T47D (cell line): Measurements from ENCODE around the gene STAP2.

Experiments used
- DNase-seq, 2 experiments: peaks; one replicate each; pipeline versions ENCODE4 v3.0.0 to v3.0.0-alpha.2; 2011 to 2012; ENCODE audit warnings: low read depth in 1 of 2, low spot score in 1 of 2
- JUND ChIP-seq: IDR thresholded peaks from 2 replicates; pipeline ENCODE4 v1.6.1; 2012; ENCODE audit warnings: low read depth
- in situ Hi-C: cut with HindIII; loops from 2 replicates; pipeline ENCODE4 v1.10.0; 2016; ENCODE audit warnings: low sequenced_read_pairs, low pct_unique_long_range_greater_than_20kb

Gene STAP2

DNA sequence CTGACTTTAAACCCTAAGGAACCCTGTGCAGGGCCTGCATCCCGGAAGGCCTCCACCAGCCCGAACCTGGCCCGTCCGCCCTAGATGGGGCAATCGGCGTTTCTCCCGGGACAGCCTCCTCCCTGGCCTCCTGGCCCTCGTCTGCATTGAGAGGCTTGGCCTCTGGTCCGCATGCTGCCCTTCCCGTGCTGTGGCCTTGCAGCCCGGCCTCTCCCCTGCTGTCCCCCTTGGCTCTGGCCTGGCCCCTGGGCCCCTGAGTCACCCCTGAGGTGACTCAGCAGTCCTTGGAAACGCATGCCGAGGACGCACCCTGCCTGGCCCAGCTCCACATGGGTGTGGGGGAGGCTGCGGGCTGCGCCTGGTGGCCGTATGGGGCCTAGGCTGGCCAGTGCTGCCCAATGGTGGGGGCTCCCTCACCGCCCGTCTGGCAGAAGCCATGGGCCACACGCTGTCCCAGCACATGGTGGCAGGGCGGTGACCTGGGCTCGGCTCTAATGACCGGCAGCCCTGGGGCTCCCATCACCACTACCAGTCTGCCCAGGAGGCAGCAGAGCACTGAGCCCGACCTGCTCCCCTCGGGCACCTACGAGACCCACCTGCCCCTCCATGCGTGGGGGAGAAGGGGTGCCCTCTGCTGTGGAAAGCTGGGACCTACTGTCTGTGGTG lies 36.0 kb upstream of the STAP2 start:
- no peak for TF ChIP-seq JUND
- no peak for DNase-seq
- in situ Hi-C loops = no loop called here

DNA sequence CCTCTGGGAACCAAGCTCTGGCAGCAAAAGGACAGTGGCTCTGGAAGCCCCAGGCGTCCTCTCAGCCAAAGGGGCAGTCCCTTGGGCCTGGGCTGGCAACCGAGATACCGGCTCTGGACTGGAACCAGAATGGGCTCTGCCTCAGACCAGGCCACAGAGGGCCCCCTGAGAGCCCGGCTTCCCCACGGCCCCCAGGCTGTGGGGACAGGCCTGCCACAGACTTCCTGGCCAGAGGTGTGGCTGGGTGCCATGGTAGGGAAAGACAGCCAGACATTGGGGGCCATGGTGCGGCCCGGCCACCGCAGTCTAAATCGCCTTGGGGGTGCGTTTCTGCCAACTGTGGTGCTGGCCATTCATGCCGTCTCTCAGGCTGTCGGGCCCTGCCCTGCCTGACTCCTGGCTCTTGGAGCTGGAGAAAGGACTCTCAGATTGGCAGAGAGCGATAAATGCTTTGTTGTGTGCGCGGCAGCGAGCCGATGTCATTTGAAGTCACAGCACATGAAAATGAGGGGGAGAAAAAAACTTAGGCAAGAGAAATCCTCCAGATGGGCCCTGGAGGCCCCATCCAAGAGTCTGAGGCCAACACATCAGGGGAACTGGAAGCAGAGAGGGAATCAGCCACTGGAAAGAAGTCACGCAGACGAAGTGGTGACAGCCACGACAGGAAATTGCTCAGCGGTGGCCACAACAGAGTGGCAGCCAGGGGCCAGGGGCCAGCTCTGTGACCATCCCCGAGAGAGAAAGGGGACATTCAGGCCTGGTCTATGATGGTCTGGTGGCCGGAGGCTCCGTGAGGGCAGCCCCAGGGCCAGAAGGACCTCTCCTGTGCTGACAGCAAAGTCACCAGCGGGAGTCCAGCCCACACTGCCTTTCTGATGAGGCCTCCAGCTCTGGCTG lies 35.2 kb upstream of the STAP2 start:
- DNase-seq = no peak
- TF ChIP-seq JUND = no peak
- in situ Hi-C loops = no loop called here

DNA sequence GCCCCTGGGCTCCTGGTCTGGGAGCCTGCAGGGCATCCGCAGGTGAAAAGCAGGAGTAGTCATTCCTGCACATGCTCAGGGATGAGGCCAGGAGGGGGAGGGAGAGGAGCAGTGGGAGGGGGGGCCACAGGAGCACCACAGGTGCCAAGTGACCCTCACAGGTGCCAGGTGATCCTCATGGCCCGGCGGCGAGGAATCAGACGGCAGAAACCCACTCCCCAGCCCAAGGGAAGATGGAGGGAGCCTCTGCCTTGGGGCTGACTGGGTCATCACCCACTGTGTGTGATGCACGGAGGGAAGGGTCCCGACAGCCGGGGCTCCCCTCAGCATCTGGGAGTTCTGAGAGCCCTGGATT lies 34.4 kb upstream of the STAP2 start:
- in situ Hi-C loops = no loop called here
- TF ChIP-seq JUND = no peak
- no peak for DNase-seq

DNA sequence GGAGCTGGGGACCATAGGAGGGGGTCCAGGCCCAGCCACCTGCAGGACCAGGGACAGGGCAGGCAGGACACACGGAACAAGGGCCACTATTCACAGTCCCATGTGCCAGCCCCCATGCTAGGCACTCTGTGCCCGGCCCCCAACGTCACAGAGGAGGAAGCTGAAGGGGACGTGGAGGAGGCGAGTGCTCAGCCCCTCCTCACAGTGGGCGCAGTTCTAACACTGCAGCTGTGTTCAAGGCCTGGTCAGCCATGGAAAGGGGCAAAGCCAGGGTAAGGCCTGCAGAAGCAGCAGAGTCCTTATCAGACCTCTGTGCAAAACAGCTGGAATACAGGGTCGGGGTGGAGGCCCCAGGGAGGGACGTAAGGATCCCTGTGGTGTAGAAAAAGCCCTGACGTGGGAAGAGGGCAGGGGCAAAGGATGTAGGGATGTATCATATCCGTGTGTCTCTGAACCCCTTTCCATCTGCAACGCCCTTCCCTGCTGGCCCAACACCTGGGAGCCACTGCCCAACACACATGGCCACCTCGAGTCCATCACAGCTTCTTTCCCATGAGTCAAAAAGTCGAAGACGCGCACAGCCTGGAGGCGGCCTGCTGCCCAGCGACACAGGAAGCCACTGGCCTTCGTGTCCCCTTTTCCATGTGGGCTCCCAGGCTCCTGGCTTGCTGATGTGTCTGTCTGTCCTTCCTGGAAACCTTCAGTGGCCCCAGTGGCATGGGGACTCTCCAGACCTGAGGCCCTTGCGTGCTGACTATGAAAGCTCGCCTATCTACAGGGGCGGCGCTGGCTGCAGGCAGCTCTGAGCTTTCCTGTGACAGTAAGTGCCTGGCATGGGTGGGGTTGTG lies 33.8 kb upstream of the STAP2 start:
- DNase-seq = no peak
- TF ChIP-seq JUND = no peak
- in situ Hi-C loops = no loop called here

DNA sequence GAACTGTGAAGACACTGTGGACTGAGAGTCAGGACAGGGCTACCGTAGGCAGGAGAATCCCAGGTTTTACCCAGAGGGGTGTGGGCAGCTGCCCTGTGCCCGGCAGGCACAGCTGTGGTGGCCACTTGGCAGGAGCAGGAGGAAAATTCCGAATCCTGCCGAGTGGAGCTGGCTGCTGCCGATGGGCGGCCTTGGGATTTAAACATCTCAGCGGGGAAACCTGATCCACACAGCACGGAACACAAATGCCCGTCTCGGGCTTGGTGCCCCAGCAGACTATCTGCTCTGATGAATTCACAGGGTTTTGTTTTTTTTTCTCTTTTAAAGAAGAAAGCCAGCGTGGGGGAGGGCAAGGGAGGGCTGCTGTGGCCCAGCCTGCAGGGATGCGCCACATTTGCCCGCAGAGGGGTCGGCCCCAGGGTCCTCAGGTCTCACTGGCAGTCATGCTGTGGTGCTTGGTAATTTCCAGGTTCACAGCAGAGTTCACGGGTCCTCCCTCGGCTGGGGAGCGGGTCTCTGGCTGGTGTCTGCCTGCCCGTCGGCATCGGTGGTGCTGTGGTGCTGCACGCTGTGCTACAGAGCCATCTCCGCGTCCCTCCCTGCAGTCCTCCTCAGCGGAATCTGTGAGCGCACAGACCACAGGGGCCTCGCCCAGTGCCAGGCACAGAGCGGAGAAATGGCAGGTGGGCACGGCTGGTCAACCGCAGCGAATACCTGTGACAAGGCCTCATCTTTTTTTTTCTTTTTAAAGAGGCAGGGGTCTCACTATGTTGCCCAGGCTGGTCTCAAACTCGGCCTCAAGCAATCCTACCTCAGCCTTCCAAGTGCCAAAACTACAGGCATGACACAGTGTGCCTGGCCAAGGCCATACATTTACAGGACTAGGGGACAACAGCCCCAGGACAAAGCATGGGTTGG lies 32.9 kb upstream of the STAP2 start:
- in situ Hi-C loops = no loop called here
- TF ChIP-seq JUND = no peak
- no peak for DNase-seq

DNA sequence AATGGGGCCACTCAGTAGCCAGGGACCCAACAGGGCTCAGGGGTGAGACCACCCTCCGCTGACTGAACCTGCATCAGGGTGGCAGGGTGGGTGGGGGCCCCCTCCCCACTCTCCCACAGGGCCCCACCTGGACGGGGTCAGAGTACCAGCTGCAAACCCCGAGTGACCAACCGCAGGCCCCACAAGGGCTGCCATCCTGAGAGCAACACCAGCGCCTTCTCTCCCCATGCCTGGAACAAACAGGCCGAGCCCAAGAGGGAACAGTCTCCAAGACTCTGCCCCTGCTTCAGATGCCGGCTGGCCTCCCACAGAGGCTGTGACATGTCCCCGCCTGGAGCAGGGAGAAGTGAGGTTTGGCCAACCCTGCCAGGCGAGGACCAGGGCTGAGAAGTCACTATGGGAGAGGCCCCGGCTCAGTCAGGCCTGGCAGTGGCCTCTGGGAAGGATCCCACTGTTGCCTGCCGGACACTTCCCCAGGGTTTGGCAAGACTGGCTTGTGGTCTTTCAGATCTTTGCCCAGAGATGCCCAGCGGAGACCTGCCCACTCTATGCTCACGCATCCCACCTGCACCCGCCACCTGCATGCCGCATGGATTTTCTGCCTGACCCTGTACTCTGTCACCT lies 31.9 kb upstream of the STAP2 start:
- no peak for DNase-seq

DNA sequence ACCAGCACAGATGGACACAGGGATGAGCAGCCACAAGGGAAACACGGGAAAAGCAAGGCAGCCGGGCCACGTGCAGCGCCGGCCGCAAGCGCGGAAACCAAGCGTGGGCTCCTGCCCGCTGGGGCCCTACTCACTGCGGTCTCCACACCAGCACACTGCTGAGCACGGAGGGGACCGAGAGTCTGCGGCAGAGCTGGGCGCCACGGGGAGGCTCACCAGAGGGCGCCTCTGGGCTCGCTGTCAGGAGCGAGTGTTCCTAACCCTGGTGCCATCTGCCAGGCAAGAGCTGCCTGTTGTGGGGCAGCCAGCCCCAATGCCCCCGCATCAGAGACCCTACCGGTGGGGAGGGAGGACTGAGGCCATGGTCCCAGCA lies 31.2 kb upstream of the STAP2 start:
- in situ Hi-C loops = no loop called here
- no peak for TF ChIP-seq JUND
- DNase-seq = peak in 1 of 2 experiments; percentile 38

More for the DNA sequence above, 31.9 kb upstream of the STAP2 start:
- no peak for TF ChIP-seq JUND
- in situ Hi-C loops = no loop called here

DNA sequence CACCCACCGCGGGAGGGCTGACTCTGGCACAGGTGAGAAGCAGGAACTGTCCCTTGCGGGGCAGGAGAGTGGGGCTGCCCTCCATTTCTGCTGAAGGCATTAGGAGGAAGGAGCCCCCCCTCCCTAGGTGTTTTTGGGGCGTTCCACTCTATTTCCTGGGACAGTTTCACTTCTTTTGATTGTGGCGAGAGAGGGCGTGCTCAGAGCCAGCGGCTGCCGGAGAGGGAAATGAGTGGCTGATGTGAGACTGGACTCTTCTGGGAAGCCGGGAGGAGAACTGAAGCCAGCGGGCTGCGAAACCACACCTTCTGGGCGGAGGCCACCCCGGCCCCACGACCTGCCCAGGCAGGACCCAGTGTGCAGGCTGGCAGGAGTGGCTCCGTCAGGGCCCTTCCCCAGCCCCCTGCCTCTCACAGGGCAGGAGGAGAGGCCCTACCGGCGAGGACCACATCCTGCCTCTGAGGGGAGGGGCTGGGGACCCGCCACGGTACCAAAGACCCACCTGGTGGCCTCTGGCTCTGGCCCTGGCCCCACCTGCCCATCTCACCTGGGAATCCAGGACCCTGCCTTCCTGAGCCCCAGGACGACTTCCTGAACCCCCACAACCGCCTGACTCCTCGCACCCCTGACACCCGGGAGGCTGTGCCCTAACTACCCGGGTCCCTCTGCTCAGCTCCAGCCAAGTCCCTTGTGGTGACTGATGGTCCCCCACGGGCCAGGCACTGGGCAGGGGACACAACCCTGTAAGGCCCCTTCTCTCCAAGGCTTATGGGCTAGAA lies 30.7 kb upstream of the STAP2 start:
- no peak for TF ChIP-seq JUND
- DNase-seq = no peak
- in situ Hi-C loops = no loop called here

DNA sequence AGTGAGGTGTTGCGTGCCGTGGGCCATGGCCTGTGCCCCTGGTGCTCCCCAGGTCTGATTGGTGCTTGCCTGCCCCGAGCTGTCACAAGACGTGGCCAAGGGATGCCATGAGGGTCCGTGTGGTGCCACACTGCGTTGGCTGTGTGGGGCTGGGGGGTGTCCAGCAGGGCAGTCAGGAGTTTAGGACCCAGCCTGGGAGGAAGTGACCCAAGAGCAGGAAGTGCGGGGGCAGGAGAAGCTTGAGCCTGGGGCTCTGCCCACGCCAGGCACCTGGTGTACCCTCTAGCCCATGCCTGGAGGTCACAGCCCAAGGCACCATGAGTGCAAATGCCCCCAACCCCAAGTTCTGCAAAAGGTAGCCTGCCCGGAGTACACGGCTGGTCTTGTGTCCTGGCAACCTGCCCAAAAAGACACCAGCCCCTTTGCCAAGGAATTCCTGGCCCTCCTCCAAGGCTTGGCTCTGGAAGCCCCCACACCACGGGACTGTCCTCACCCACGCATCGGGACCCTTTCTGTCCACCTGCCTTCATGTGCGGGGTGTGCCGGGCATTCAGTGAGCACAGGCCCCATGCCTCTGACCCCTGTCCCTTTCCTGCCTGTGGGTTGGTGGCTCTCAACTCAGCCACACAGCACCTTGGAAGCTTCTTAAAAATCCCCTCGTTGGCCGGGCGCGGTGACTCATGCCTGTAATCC lies 29.6 kb upstream of the STAP2 start:
- no peak for TF ChIP-seq JUND
- no peak for DNase-seq
- in situ Hi-C loops = no loop called here

DNA sequence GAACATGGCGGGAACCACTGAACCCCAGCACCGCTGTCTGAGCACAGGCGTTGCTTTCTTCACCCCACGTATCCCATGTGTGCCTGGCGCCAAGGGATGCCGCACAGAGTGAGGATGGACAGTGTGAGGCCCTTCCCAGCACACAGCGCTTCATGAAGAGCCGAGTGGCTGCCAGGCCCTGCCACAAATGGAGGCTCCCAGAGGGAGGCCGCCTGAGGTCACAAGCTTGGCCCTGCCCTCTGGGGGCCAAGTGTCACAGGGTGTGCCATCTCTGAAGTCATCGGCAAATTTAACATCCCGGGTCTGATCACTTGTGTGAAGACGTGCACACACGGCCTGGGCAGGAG lies 29.1 kb upstream of the STAP2 start:
- no peak for DNase-seq
- in situ Hi-C loops = no loop called here
- no peak for TF ChIP-seq JUND
